Duodenal mucosa (tissue), 2 donors: Measurements from ENCODE around the gene CPEB4.
A peak's percentile ranks its signal among the peaks of the same experiment; 100 is the strongest.

Experiments used
- H3K27ac ChIP-seq: one replicate; pipeline ENCODE4 v1.7.0; 2013; ENCODE audit warnings: low read depth, low read length
- H3K27me3 ChIP-seq, 2 donors: one replicate each; pipeline ENCODE4 v1.7.0; 2013; ENCODE audit warnings: low read length in 2 of 2, control low read depth in 1 of 2; ENCODE audit not compliant: insufficient read depth in 2 of 2, control insufficient read depth in 1 of 2
- H3K36me3 ChIP-seq, 2 donors: one replicate each; pipeline ENCODE4 v1.7.0; 2013; ENCODE audit warnings: low read length in 2 of 2, control low read depth in 1 of 2; ENCODE audit not compliant: insufficient read depth in 2 of 2, control insufficient read depth in 1 of 2
- H3K4me1 ChIP-seq, 2 donors: one replicate each; pipeline ENCODE4 v1.7.0; 2013; ENCODE audit warnings: low read length in 2 of 2, control low read depth in 1 of 2; ENCODE audit not compliant: insufficient read depth in 2 of 2, control insufficient read depth in 1 of 2
- H3K4me3 ChIP-seq, 2 donors: one replicate each; pipeline ENCODE4 v1.7.0; 2013; ENCODE audit warnings: low read length in 2 of 2, low read depth in 1 of 2
- H3K9ac ChIP-seq, 2 donors: one replicate each; pipeline ENCODE4 v1.7.0; 2013; ENCODE audit warnings: low read length in 2 of 2, low read depth in 1 of 2
- H3K9me3 ChIP-seq, 2 donors: one replicate each; pipeline ENCODE4 v1.7.0; 2013; ENCODE audit warnings: low read length in 2 of 2, control low read depth in 1 of 2; ENCODE audit not compliant: control insufficient read depth in 1 of 2

The CPEB4 gene

GRCh38 chr5:173887610-173888472 is at the start of gene CPEB4:
Gene CPEB4 (plus strand): TSS chr5:173888349. CDS start chr5:173889734, 1,385 bp downstream.
- Histone ChIP-seq H3K4me1 (peaks cover 46 to 62% of the 10 kb centered on the region in 2 donors), H3K9ac (peak within 1 kb of the TSS; percentile 76 to 93), H3K4me3 (peak within 1 kb of the TSS; percentile 80 to 93), H3K9me3 (no peaks in the 10 kb centered on the region), H3K36me3 (peaks cover 0 to 3% of the 10 kb centered on the region in 2 donors), H3K27ac (peak within 1 kb of the TSS; percentile 83), H3K27me3 (no peaks in the 10 kb centered on the region)

GRCh38 chr5:173839117-173839713 is 48.9 kb upstream of the CPEB4 start:
- no peak overlapping the region for H3K4me3 ChIP-seq
- no peaks in the 10 kb centered on the region for H3K36me3 ChIP-seq
- no peak overlapping the region for H3K9ac ChIP-seq
- H3K9me3 ChIP-seq, result no peaks in the 10 kb centered on the region
- no peak overlapping the region for H3K27ac ChIP-seq
- no peaks in the 10 kb centered on the region for H3K27me3 ChIP-seq
- peaks cover 5% of the 10 kb centered on the region in 2 donors for H3K4me1 ChIP-seq

DNA sequence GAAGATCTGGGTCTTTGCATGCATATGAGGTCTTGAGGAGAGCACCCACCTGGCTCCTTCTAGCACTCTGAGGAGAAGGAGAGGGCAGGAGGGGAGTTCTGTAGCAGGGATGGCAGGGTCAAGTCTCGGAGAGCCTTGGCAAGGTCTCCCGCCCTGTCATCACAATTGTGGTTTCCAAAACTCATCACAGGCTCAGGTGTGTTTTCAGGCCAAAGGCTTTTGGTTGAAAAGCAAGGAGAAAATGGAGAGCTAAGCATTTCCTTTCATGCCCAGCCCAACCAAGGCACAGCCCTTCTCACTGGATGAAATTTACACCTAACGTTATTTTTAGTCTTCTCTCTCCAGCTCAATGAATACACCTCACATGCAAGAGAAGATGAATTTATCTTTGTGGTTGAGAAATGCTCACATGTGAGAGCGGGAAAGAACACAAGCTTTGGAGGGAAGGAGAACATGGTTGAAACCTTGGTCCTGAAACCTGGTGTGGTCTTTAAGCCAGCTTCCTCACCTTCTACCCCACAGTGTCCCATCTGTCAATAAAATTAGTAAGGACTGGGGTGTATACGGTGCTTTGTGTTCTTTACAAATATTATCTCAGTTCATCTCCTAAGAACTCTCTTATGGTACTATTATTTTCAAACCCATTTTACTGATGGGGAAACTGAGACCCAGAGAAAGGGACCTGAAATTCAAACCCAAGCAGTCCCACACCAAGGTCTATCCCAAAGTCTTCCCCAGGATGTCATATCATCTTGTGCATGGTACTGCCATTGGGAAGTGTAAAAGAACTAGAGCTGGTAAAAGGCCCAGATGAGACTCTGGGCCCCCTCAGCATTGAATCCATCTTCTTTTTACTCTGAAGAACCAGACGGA is 47.8 kb upstream of the CPEB4 start:
- Histone ChIP-seq H3K4me1 (peaks cover 5% of the 10 kb centered on the region in 2 donors), H3K9ac (no peak overlapping the region), H3K27me3 (no peaks in the 10 kb centered on the region), H3K27ac (no peak overlapping the region), H3K36me3 (no peaks in the 10 kb centered on the region), H3K4me3 (no peak overlapping the region), H3K9me3 (no peaks in the 10 kb centered on the region)

- no peaks in the 10 kb centered on the region for H3K36me3 ChIP-seq
- no peaks in the 10 kb centered on the region for H3K27me3 ChIP-seq
- no peak overlapping the region for H3K9ac ChIP-seq
- no peaks in the 10 kb centered on the region for H3K9me3 ChIP-seq
- no peak overlapping the region for H3K27ac ChIP-seq
- H3K4me3 ChIP-seq, result no peak overlapping the region
- H3K4me1 ChIP-seq, result peaks cover 5% of the 10 kb centered on the region in 2 donors
Observed at GRCh38 chr5:173841710-173842109, 46.4 kb upstream of the CPEB4 start.

DNA sequence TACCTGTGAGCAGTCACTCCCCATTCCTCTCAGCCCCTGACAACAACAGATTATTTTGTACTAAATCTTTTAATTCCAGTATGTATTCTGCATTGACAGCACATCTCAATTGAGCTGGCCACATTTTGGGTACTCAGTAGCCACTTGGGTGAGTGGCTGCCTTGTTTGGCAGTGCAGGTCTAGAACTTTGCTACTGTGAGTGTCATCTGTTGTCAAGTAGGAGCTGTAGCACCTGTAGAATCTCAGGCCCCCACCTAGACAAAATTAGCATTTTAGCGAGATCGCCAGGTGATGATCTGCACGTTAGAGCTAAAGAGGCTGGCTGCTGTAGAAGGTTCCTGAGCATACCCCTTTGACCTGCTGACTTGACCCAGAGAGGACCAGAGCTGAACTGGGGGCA is 44.4 kb upstream of the CPEB4 start:
- H3K27me3 ChIP-seq, result no peaks in the 10 kb centered on the region
- H3K4me3 ChIP-seq, result no peak overlapping the region
- no peaks in the 10 kb centered on the region for H3K9me3 ChIP-seq
- H3K27ac ChIP-seq, result no peak overlapping the region
- H3K36me3 ChIP-seq, result no peaks in the 10 kb centered on the region
- H3K4me1 ChIP-seq, result peaks cover 5% of the 10 kb centered on the region in 2 donors
- no peak overlapping the region for H3K9ac ChIP-seq

DNA sequence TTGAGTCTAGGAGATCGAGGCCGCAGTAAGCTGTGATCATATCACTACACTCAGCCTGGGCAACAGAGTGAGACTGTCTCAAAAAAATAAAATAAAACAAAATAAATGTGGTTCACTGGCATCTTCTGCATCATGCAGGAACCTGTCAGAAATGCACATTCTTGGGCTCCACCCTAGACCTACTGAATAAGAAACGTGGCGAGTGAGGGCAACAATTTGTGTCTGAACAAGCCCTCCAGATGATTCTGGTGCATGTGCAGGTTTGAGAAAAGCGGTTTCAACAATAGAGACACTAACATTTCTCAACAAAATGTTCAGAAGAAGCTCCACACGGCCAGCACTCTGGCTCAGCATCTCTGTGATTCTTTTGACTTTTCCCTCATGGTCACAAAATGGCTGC is 42.8 kb upstream of the CPEB4 start:
- H3K4me1 ChIP-seq, result no peaks in the 10 kb centered on the region
- H3K9ac ChIP-seq, result no peak overlapping the region
- H3K36me3 ChIP-seq, result no peaks in the 10 kb centered on the region
- H3K27me3 ChIP-seq, result no peaks in the 10 kb centered on the region
- no peak overlapping the region for H3K4me3 ChIP-seq
- H3K9me3 ChIP-seq, result peaks cover 2 to 5% of the 10 kb centered on the region in 2 donors
- no peak overlapping the region for H3K27ac ChIP-seq

- Histone ChIP-seq H3K4me3 (no peak overlapping the region), H3K9me3 (peaks cover 2 to 5% of the 10 kb centered on the region in 2 donors), H3K36me3 (no peaks in the 10 kb centered on the region), H3K4me1 (no peaks in the 10 kb centered on the region), H3K9ac (no peak overlapping the region), H3K27ac (no peak overlapping the region), H3K27me3 (no peaks in the 10 kb centered on the region)
Observed at GRCh38 chr5:173846929-173847501, 41.1 kb upstream of the CPEB4 start.

DNA sequence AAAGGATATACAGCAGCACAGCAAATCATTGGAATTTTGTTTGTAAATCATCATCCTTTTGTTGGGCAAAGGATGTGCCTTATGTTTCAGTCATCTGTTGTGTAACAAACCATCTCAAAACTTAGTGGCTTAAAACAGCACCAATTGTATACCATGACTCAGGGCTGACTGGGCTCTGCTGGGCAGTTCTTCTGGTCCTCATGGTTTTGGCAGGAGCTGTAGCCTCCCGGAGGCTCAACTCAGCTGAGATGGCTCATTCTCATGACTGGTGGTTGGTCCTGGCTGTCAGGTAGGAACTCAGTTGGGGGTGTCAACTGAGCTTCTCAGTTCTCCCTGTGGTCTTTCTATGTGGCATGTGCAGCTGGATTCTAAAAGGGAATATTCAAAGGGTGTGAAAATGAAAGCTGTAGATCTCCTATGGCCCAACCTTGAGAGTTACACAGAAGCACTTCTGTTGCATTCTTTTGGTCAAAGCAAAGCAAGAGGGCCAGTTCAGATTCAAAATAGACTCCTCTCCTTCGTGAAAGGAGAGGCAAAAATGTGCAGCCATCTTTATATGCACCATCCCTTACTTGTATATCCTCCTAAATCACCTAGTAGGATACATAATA is 39.1 kb upstream of the CPEB4 start:
- H3K36me3 ChIP-seq, result no peaks in the 10 kb centered on the region
- H3K4me1 ChIP-seq, result no peaks in the 10 kb centered on the region

GRCh38 chr5:173849908-173850307 is 38.2 kb upstream of the CPEB4 start:
- Histone ChIP-seq H3K9me3 (peaks cover 2 to 5% of the 10 kb centered on the region in 2 donors), H3K36me3 (no peaks in the 10 kb centered on the region), H3K27me3 (no peaks in the 10 kb centered on the region), H3K9ac (no peak overlapping the region), H3K4me3 (no peak overlapping the region), H3K4me1 (no peaks in the 10 kb centered on the region), H3K27ac (no peak overlapping the region)

More for the DNA sequence above, 39.1 kb upstream of the CPEB4 start:
- H3K27ac ChIP-seq, result no peak overlapping the region
- peaks cover 2 to 5% of the 10 kb centered on the region in 2 donors for H3K9me3 ChIP-seq
- no peak overlapping the region for H3K4me3 ChIP-seq
- no peak overlapping the region for H3K9ac ChIP-seq
- H3K27me3 ChIP-seq, result no peaks in the 10 kb centered on the region
